H1 (cell line): ENCODE results near the gene NXN. TPM values are rescaled to one million over a fixed set of nuclear protein-coding genes. Genes with fewer than 3 reads are reported as not detected.

ENCODE experiments used
- CTCF ChIA-PET: fragments of 300-600 bp; sonication (Branson Sonifier 250); formaldehyde crosslinking; loops from one replicate; lab custom pipeline; 2021; ENCODE audit not compliant: partially characterized antibody; lab: Charles Lee
- POLR2A ChIA-PET: fragments of 300-600 bp; sonication (Branson Sonifier 250); formaldehyde crosslinking; loops from one replicate; lab custom pipeline; 2021; ENCODE audit warnings: inconsistent platforms; ENCODE audit not compliant: partially characterized antibody; lab: Charles Lee
- DNase-seq, 2 experiments: peaks; one replicate each; pipeline versions ENCODE4 v3.0.0 to v3.0.0-alpha.2; 2010 to 2022; ENCODE audit warnings: low spot score in 2 of 2, low read depth in 1 of 2, mixed read lengths in 1 of 2
- FAIRE-seq: peaks from 2 replicates; lab custom pipeline; 2011; peaks lifted over from hg19 to GRCh38; lab: Jason Lieb, UNC
- H2AFZ ChIP-seq: 2 replicates; pipeline ENCODE4 v1.8.1; 2012; ENCODE audit warnings: low read length, inconsistent platforms
- H2AK5ac ChIP-seq: 2 replicates; pipeline ENCODE4 v1.6.1; 2013; ENCODE audit warnings: low read depth, low read length
- H2BK120ac ChIP-seq: replicated peaks from 2 replicates; pipeline ENCODE3; 2013; ENCODE audit warnings: low read depth, low read length, inconsistent platforms
- H2BK12ac ChIP-seq: 2 replicates; pipeline ENCODE4 v1.6.1; 2013; ENCODE audit warnings: low read depth, low read length
- H2BK15ac ChIP-seq: 2 replicates; pipeline ENCODE4 v1.6.1; 2013; ENCODE audit warnings: low read length
- H2BK20ac ChIP-seq: 2 replicates; pipeline ENCODE4 v1.6.1; 2013; ENCODE audit warnings: low read length
- H2BK5ac ChIP-seq: 2 replicates; pipeline ENCODE4 v1.6.1; 2013; ENCODE audit warnings: low read depth, low read length
- H3K14ac ChIP-seq: 2 replicates; pipeline ENCODE4 v1.6.1; 2013; ENCODE audit warnings: inconsistent platforms; ENCODE audit not compliant: insufficient read length
- H3K18ac ChIP-seq: 2 replicates; pipeline ENCODE4 v1.6.1; 2013; ENCODE audit warnings: low read length; ENCODE audit errors: extremely low read depth
- H3K23ac ChIP-seq: 2 replicates; pipeline ENCODE4 v1.6.1; 2013; ENCODE audit warnings: inconsistent platforms; ENCODE audit not compliant: insufficient read length
- H3K23me2 ChIP-seq: 2 replicates; pipeline ENCODE4 v1.6.1; 2013; ENCODE audit warnings: low read depth, low read length
- H3K27ac ChIP-seq: 2 replicates; pipeline ENCODE4 v1.6.1; 2011; ENCODE audit warnings: low read depth, low read length, inconsistent platforms
- H3K27me3 ChIP-seq, 4 experiments: replicated peaks in 1 of 4; 1 replicate in 1 of 4; 2 replicates in 3 of 4; pipeline versions ENCODE4 v1.6.1 to v1.8.1; 2011 to 2013; ENCODE audit warnings: low read length in 3 of 4, mild to moderate bottlenecking in 3 of 4, inconsistent platforms in 2 of 4, mixed read lengths in 2 of 4, moderate library complexity in 1 of 4; ENCODE audit not compliant: control insufficient read depth in 3 of 4, insufficient read depth in 3 of 4; ENCODE audit errors: extremely low read depth in 1 of 4
- H3K36me3 ChIP-seq, 4 experiments: 2 replicates each; pipeline versions ENCODE4 v1.6.1 to v1.8.1; 2011 to 2013; ENCODE audit warnings: mild to moderate bottlenecking in 4 of 4, low read length in 3 of 4, moderate library complexity in 2 of 4, control low read depth in 1 of 4, inconsistent platforms in 1 of 4; ENCODE audit not compliant: insufficient read depth in 4 of 4, control insufficient read depth in 2 of 4
- H3K4ac ChIP-seq: replicated peaks from 2 replicates; pipeline ENCODE3; 2013; ENCODE audit warnings: low read length, low read depth, mixed read lengths, inconsistent platforms; ENCODE audit not compliant: insufficient read length
- H3K4me1 ChIP-seq, 4 experiments: replicated peaks in 1 of 4; 1 replicate in 1 of 4; 2 replicates in 3 of 4; pipeline versions ENCODE4 v1.6.1 to v1.8.1; 2011 to 2013; ENCODE audit warnings: low read length in 3 of 4, inconsistent platforms in 2 of 4, mixed read lengths in 1 of 4; ENCODE audit not compliant: insufficient read depth in 4 of 4, control insufficient read depth in 3 of 4
- H3K4me2 ChIP-seq, 2 experiments: 2 replicates each; pipeline versions ENCODE4 v1.6.1 to v1.8.1; 2011 to 2013; ENCODE audit warnings: low read depth in 2 of 2, low read length in 2 of 2, control low read depth in 1 of 2, inconsistent platforms in 1 of 2, mild to moderate bottlenecking in 1 of 2; ENCODE audit not compliant: insufficient read depth in 1 of 2
- H3K4me3 ChIP-seq, 4 experiments: fragments of 200-600, 300-600 bp in 1 of 4; sonication (generic), shearing (Covaris generic), sonication (Bioruptor Twin) in 1 of 4; 2 replicates each; pipeline versions ENCODE4 v1.5.1 to v1.8.1; 2011 to 2016; ENCODE audit warnings: low read length in 4 of 4, low read depth in 3 of 4, control low read depth in 2 of 4, inconsistent platforms in 2 of 4, mild to moderate bottlenecking in 2 of 4, mixed read lengths in 1 of 4, moderate library complexity in 1 of 4; ENCODE audit not compliant: insufficient read depth in 2 of 4; ENCODE audit errors: extremely low read depth in 1 of 4
- H3K56ac ChIP-seq: replicated peaks from 2 replicates; pipeline ENCODE3; 2013; ENCODE audit warnings: low read depth, mild to moderate bottlenecking, mixed read lengths, low read length, inconsistent platforms; ENCODE audit not compliant: insufficient read length
- H3K79me1 ChIP-seq: 2 replicates; pipeline ENCODE4 v1.6.1; 2013; ENCODE audit warnings: low read depth, low read length, control low read depth
- H3K79me2 ChIP-seq, 2 experiments: 2 replicates each; pipeline versions ENCODE4 v1.6.1 to v1.8.1; 2012 to 2013; ENCODE audit warnings: low read length in 2 of 2, mild to moderate bottlenecking in 2 of 2, inconsistent platforms in 1 of 2; ENCODE audit not compliant: insufficient read depth in 2 of 2, control insufficient read depth in 1 of 2
- H3K9ac ChIP-seq, 4 experiments: replicated peaks in 1 of 4; 1 replicate in 1 of 4; 2 replicates in 3 of 4; pipeline versions ENCODE4 v1.6.1 to v1.8.1; 2011 to 2013; ENCODE audit warnings: low read depth in 3 of 4, low read length in 3 of 4, control low read depth in 2 of 4, mild to moderate bottlenecking in 2 of 4, moderate library complexity in 2 of 4, inconsistent platforms in 1 of 4; ENCODE audit errors: extremely low read depth in 1 of 4
- H3K9me3 ChIP-seq, 2 experiments: 2 replicates each; pipeline versions ENCODE4 v1.6.1 to v1.8.1; 2012 to 2013; ENCODE audit warnings: mild to moderate bottlenecking in 2 of 2, moderate library complexity in 2 of 2, control low read depth in 1 of 2, inconsistent platforms in 1 of 2, low read depth in 1 of 2, low read length in 1 of 2, mixed read lengths in 1 of 2; ENCODE audit not compliant: insufficient read depth in 2 of 2
- H4K20me1 ChIP-seq, 2 experiments: replicated peaks in 1 of 2; 2 replicates each; pipeline versions ENCODE3 to v1.8.1; 2011 to 2013; ENCODE audit warnings: inconsistent platforms in 2 of 2, low read length in 2 of 2, mild to moderate bottlenecking in 1 of 2; ENCODE audit not compliant: insufficient read depth in 2 of 2, control insufficient read depth in 1 of 2
- H4K5ac ChIP-seq: 2 replicates; pipeline ENCODE4 v1.6.1; 2013; ENCODE audit warnings: low read length, low read depth, mixed read lengths, inconsistent platforms; ENCODE audit not compliant: insufficient read length
- H4K8ac ChIP-seq: 2 replicates; pipeline ENCODE4 v1.8.0; 2013; ENCODE audit warnings: mild to moderate bottlenecking, moderate library complexity, low read length, inconsistent platforms; ENCODE audit not compliant: insufficient read depth; ENCODE audit errors: extremely low read depth
- H4K91ac ChIP-seq: replicated peaks from 2 replicates; pipeline ENCODE3; 2013; ENCODE audit warnings: low read length, mixed read lengths, inconsistent platforms; ENCODE audit not compliant: insufficient read length
- NANOG ChIP-seq: IDR thresholded peaks from 2 replicates; pipeline ENCODE4 v1.6.1; 2011; ENCODE audit warnings: low read length, low read depth, mild to moderate bottlenecking, inconsistent platforms; ENCODE audit not compliant: insufficient read depth, poor library complexity, severe bottlenecking
- SUZ12 ChIP-seq: fragments of 200-600 bp; sonication (generic); IDR thresholded peaks from 2 replicates; pipeline ENCODE4 v1.6.1; 2012; ENCODE audit warnings: mild to moderate bottlenecking, inconsistent platforms, low read length, moderate library complexity, mixed read lengths
- WGBS, 2 experiments: shearing (Covaris generic) in 1 of 2; methylation state at CpG; one replicate each; pipeline versions ENCODE4 v1.1.6 to v1.1.7; 2013 to 2015; ENCODE audit warnings: low lambda C conversion rate in 2 of 2, mixed read lengths in 2 of 2, inconsistent platforms in 1 of 2, low coverage in 1 of 2, missing lambda C conversion rate in 1 of 2; ENCODE audit not compliant: insufficient replicate concordance in 2 of 2, insufficient coverage in 1 of 2, insufficient read length in 1 of 2; ENCODE audit errors: extremely low coverage in 1 of 2, missing lambda C conversion rate in 1 of 2; 5-methylcytosine and 5-hydroxymethylcytosine counted together
- polyA plus RNA-seq, 7 experiments: library from polyadenylated mRNA; depleted of rRNA in 3 of 7; stranded (reverse) in 5 of 7; unstranded in 2 of 7; fragments of >200 nt in 5 of 7; fragments of 200-250 nt in 2 of 7; gene quantifications; 1 replicate in 5 of 7; 2 replicates in 1 of 7; 4 replicates in 1 of 7; pipeline versions ENCODE4 v1.2.1 to v1.2.3, GENCODE V29; 2011 to 2013; ENCODE audit warnings: missing spikeins in 2 of 7, mixed read lengths in 2 of 7
- total RNA-seq: library from RNA; stranded (reverse); fragmentation: NEBNext Ultra II Directional; extraction: Animal tissue kit (Norgen Biotek cat#: 25700); gene quantifications from 2 replicates; pipeline ENCODE4 v1.2.1, GENCODE V29; 2021

NXN gene
- total and polyA plus RNA-seq, 2 of the 8 experiments (the other 6 are each of a cell fraction or from before 2014, with no cell fraction given) = 94.1 to 107 TPM

DNA sequence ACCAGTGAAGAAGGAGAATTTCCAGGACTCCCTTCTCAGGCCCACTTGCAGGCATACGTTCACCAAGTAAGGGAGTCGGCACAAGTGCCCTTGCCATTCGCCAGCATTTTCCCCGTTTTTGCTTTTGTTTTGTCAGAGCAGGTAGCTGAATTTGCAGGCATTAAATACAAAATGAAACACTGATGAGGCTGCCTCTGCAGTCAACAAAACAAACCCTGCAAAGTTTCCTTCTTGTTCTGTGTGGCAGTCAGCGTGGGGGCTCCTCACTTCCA is 205.3 kb downstream of the NXN start:
- no peaks in the 10 kb centered on the region for H3K4me1 ChIP-seq
- H3K36me3 ChIP-seq = peaks cover 52 to 75% (median 70%) of the 10 kb centered on the region in 4 experiments
- no peak overlapping the region for H2BK15ac ChIP-seq
- no peak overlapping the region for H2BK5ac ChIP-seq
- 0 out of 4 replicates have a peak, but pooled peaks cover 0 to 4% of the 10 kb centered on the region in 2 experiments for H3K79me2 ChIP-seq
- no peak for FAIRE-seq
- H2AFZ ChIP-seq = no peak overlapping the region
- no peaks in the 10 kb centered on the region for H3K23me2 ChIP-seq
- no peak overlapping the region for H4K5ac ChIP-seq
- 99% methylated on average over 5 of the region's 5 CpGs; no CpG with 5 or more reads in 1 of the 2 experiments for WGBS, 2 experiments
- no peaks in the 10 kb centered on the region for H3K9me3 ChIP-seq
- no peak overlapping the region for H2BK120ac ChIP-seq
- no peak for DNase-seq
- no peaks in the 10 kb centered on the region for H3K27me3 ChIP-seq
- H2BK12ac ChIP-seq = no peak overlapping the region
- H4K20me1 ChIP-seq = no peaks in the 10 kb centered on the region
- H3K56ac ChIP-seq = no peak overlapping the region
- no peak overlapping the region for H3K4me2 ChIP-seq
- H4K91ac ChIP-seq = no peak overlapping the region
- no peak overlapping the region for H3K14ac ChIP-seq
- H2BK20ac ChIP-seq = no peak overlapping the region
- H3K23ac ChIP-seq = no peak overlapping the region
- ChIA-PET CTCF (interaction anchor here (0.9 to 1.8 kb wide), 2 partner anchors 23 to 207 kb away, joined by 3 read pairs; no protein-coding TSS in a partner anchor), POLR2A (interaction anchor here (0.6 kb wide), 1 partner anchor 199 kb away, joined by 3 read pairs; no protein-coding TSS in a partner anchor)
- no peak overlapping the region for H3K18ac ChIP-seq
- H3K27ac ChIP-seq = no peak overlapping the region
- no peak overlapping the region for H3K9ac ChIP-seq
- no peak overlapping the region for H3K4me3 ChIP-seq
- H3K4ac ChIP-seq = no peak overlapping the region
- no peak for TF ChIP-seq SUZ12
- TF ChIP-seq NANOG = no peak
- H2AK5ac ChIP-seq = no peak overlapping the region
- H4K8ac ChIP-seq = no peak overlapping the region
- H3K79me1 ChIP-seq = no peaks in the 10 kb centered on the region
